PC-9 (cell line): ENCODE measurements around the gene YAP1. TPM values are rescaled to one million over a fixed set of nuclear protein-coding genes. Genes with fewer than 3 reads are reported as not detected.

Experiments used
- BruUV-seq: library from RNA; stranded (reverse); fragments of 400-500 nt; replicated peaks from 2 replicates; lab custom pipeline; 2021; lab: Mats Ljungman, UMichigan
- CTCF ChIA-PET: fragments of 300-600 bp; sonication (Branson Sonifier 250); formaldehyde crosslinking; loops from one replicate; lab custom pipeline; 2022; ENCODE audit warnings: antibody characterized with exemption; lab: Charles Lee
- POLR2A ChIA-PET: fragments of 300-600 bp; sonication (Branson Sonifier 250); formaldehyde crosslinking; loops from one replicate; lab custom pipeline; 2022; ENCODE audit warnings: antibody characterized with exemption; ENCODE audit not compliant: unreplicated experiment; lab: Charles Lee
- DNase-seq, 2 experiments: peaks; one replicate each; pipeline versions ENCODE4 v3.0.0 to v3.0.0-alpha.2; 2015 to 2022; ENCODE audit warnings: mixed read lengths in 1 of 2
- H2AFZ ChIP-seq: fragments of 200-600 bp; sonication (generic); 2 replicates; pipeline ENCODE4 v1.8.1; 2017; ENCODE audit warnings: antibody characterized with exemption
- H3F3A ChIP-seq: fragments of 200-600 bp; sonication (generic); 2 replicates; pipeline ENCODE4 v1.8.1; 2017; ENCODE audit warnings: antibody characterized with exemption, mild to moderate bottlenecking, low read depth; ENCODE audit not compliant: insufficient read depth
- H3K27ac ChIP-seq: fragments of 200-600 bp; sonication (generic); 2 replicates; pipeline ENCODE4 v1.6.1; 2016; ENCODE audit warnings: mixed run types
- H3K27me3 ChIP-seq: fragments of 200-600 bp; sonication (generic); 2 replicates; pipeline ENCODE4 v1.6.1; 2016; ENCODE audit warnings: low read depth, mixed run types; ENCODE audit not compliant: insufficient read depth
- H3K36me3 ChIP-seq: fragments of 200-600 bp; sonication (generic); 2 replicates; pipeline ENCODE4 v1.6.1; 2016; ENCODE audit warnings: low read depth, mixed run types
- H3K4me1 ChIP-seq: fragments of 200-600 bp; sonication (generic); replicated peaks from 2 replicates; pipeline ENCODE4 v1.6.1; 2016; ENCODE audit warnings: mixed run types; ENCODE audit not compliant: insufficient read depth
- H3K4me2 ChIP-seq: fragments of 200-600 bp; sonication (generic); 2 replicates; pipeline ENCODE4 v1.6.1; 2017; ENCODE audit warnings: mixed run types
- H3K4me3 ChIP-seq: fragments of 200-600 bp; sonication (generic); 2 replicates; pipeline ENCODE4 v1.6.1; 2016; ENCODE audit warnings: mixed run types
- H3K79me2 ChIP-seq: fragments of 200-600 bp; sonication (generic); 2 replicates; pipeline ENCODE4 v1.6.1; 2017; ENCODE audit warnings: low read depth, mixed run types
- H3K9me2 ChIP-seq: fragments of 200-600 bp; sonication (generic); 2 replicates; pipeline ENCODE4 v1.8.1; 2017; ENCODE audit warnings: mild to moderate bottlenecking; ENCODE audit not compliant: insufficient read depth
- H3K9me3 ChIP-seq: fragments of 200-600 bp; sonication (generic); 2 replicates; pipeline ENCODE4 v1.8.1; 2016; ENCODE audit warnings: low read depth; ENCODE audit not compliant: insufficient read depth
- H4K20me1 ChIP-seq: fragments of 200-600 bp; sonication (generic); 2 replicates; pipeline ENCODE4 v1.8.1; 2017; ENCODE audit not compliant: insufficient read depth
- EZH2 ChIP-seq: fragments of 200-600 bp; sonication (generic); IDR thresholded peaks from 2 replicates; pipeline ENCODE4 v1.8.0; 2017; ENCODE audit warnings: antibody characterized with exemption, low read depth
- intact Hi-C: fragments of 100-400 bp; cut with micrococcal nuclease; formaldehyde crosslinking; loops from one replicate; pipeline ENCODE4 v1.10.0; 2022; ENCODE audit not compliant: unreplicated experiment
- total RNA-seq: library from RNA; stranded (reverse); gene quantifications from 2 replicates; pipeline ENCODE4 v1.2.3, GENCODE V29; 2021
- TF ChIP-seq, protein P1 (sequence below): fragments of 200-600 bp; sonication (generic); conservative IDR thresholded peaks from 2 replicates; pipeline ENCODE4 v1.6.1; 2017; ENCODE audit warnings: mixed run types, antibody characterized with exemption, mild to moderate bottlenecking, moderate library complexity

The YAP1 gene
- total RNA-seq, 1 experiment from 2014 or later = 111 TPM

DNA sequence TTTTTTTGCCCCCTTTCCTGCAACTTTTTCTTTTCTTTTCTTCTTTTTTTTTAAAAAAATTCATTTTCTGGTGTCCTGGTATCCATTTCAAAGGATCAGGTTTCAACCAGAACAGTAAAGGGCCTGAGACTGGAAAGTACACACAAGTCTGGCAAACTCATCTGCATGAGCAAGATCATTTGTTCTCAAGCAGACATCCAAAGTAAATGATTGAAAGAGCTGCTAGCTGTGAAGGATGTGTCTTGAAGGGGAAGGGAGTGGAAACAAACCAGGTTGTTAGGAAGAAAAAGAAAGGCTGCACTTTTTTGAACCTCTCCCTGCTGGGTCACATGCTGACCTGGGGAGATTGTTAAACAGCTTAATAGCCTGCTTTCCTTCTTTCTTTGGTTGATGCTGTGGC is 5.3 kb downstream of the YAP1 start:
- Histone ChIP-seq H3K4me1 (peaks cover 78% of the 10 kb centered on the region), H3K9me3 (no peaks in the 10 kb centered on the region), H3K36me3 (peaks cover 42% of the 10 kb centered on the region), H3K79me2 (peaks cover 96% of the 10 kb centered on the region), H3K27me3 (no peaks in the 10 kb centered on the region), H2AFZ (no peak overlapping the region), H3K27ac (peak overlapping the region; percentile 30), H3K9me2 (no peaks in the 10 kb centered on the region), H4K20me1 (peaks cover 3% of the 10 kb centered on the region), H3K4me3 (no peak overlapping the region; the same call in 1 of the 2 replicates), H3F3A (peaks cover 69% of the 10 kb centered on the region), H3K4me2 (peak overlapping the region; percentile 99; the same call in 1 of the 2 replicates)
- no TSS peak for BruUV-seq
- CTCF ChIA-PET = no interaction called here
- TF ChIP-seq, protein P1, sequence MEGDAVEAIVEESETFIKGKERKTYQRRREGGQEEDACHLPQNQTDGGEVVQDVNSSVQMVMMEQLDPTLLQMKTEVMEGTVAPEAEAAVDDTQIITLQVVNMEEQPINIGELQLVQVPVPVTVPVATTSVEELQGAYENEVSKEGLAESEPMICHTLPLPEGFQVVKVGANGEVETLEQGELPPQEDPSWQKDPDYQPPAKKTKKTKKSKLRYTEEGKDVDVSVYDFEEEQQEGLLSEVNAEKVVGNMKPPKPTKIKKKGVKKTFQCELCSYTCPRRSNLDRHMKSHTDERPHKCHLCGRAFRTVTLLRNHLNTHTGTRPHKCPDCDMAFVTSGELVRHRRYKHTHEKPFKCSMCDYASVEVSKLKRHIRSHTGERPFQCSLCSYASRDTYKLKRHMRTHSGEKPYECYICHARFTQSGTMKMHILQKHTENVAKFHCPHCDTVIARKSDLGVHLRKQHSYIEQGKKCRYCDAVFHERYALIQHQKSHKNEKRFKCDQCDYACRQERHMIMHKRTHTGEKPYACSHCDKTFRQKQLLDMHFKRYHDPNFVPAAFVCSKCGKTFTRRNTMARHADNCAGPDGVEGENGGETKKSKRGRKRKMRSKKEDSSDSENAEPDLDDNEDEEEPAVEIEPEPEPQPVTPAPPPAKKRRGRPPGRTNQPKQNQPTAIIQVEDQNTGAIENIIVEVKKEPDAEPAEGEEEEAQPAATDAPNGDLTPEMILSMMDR = no peak
- POLR2A ChIA-PET = interaction anchor here (0.7 kb wide), 1 partner anchor 169 kb away, joined by 3 read pairs; no protein-coding TSS in a partner anchor
- DNase-seq = no peak
- intact Hi-C loops = no loop called here

DNA sequence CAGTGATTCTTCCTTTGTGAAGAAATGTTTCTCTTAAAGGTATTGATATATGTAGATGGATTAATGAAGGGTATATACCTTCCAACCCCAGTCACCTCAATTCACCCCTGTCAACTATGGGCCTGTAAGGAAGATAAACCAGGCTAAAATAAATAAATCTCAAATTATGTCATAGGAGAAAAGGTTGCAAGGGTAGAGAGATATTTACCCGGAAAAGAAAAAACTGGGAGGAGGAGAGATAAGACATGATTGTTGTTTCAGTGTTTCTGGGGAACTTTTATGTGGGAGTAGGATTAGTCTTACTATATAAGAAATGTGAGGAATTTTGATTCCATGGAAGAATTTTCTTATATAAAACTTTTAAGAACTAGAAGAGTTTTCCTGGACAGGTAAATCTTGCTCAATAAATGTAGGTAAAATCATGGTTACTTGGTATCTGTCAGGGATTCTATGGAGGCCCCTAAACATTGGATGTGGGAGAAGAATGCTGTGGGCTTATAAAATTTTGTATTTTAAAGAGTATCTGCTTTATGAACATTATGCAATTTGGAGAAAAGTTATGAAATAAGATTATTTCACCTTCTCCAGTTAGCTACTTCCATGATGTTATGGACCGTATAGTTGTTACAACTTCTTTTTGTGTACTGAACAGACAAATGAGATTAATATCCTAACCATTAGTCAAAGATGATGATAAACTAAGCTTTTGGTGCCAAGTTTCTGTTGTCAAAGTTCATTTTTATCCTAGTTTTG is 6.4 kb downstream of the YAP1 start:
- peak overlapping the region; percentile 99 for H3K4me2 ChIP-seq
- no TSS peak for BruUV-seq
- intact Hi-C loops = no loop called here

DNA sequence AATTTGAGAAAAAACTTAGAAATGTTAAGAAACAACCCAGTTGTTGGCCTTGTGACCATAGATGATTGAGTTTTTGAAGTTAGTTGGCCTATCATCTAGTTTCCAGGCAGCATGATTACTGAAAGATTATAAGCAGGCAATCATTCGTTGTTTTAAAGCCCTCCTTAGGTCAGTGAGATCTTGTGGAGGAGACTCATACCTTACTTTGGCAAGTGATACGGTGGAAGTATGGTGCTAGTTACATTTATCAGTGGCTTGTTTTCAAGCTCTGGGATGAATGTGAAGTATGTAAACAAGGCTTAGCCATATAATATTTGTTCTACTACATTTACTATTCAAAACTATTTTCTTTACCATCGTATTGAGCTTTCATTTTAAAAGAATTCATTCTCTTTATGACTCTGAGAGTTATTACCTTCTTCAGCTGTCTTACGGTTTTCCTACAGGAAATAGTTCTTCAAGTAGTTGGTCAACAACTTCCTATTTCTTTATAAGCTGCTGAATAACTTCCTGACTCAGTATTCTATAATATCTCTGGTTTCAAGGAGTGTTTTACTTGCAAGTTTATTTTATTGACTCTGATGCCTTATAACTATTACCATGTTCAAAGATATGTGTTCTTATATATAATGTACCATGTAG is 7.3 kb downstream of the YAP1 start:
- no peak overlapping the region for H2AFZ ChIP-seq
- H3F3A ChIP-seq = peaks cover 58% of the 10 kb centered on the region
- peaks cover 97% of the 10 kb centered on the region for H3K4me1 ChIP-seq
- TF ChIP-seq, protein P1 = no peak
- no peak for TF ChIP-seq EZH2
- H3K36me3 ChIP-seq = peaks cover 42% of the 10 kb centered on the region
- no peak for DNase-seq
- peak overlapping the region; percentile 72 for H3K4me2 ChIP-seq
- H3K27me3 ChIP-seq = no peaks in the 10 kb centered on the region
- ChIA-PET POLR2A (no interaction called here), CTCF (no interaction called here)
- no TSS peak for BruUV-seq
- no peaks in the 10 kb centered on the region for H3K9me2 ChIP-seq
- peak overlapping the region; percentile 30 for H3K27ac ChIP-seq
- H3K79me2 ChIP-seq = peaks cover 100% of the 10 kb centered on the region
- intact Hi-C loops = no loop called here
- H3K4me3 ChIP-seq = no peak overlapping the region
- peaks cover 11% of the 10 kb centered on the region for H4K20me1 ChIP-seq
- no peaks in the 10 kb centered on the region for H3K9me3 ChIP-seq

More for the DNA sequence above, 6.4 kb downstream of the YAP1 start:
- no peak overlapping the region for H2AFZ ChIP-seq
- ChIA-PET CTCF (no interaction called here), POLR2A (interaction anchor here (0.6 kb wide), 1 partner anchor 106 kb away, joined by 5 read pairs; no protein-coding TSS in a partner anchor)
- peaks cover 67% of the 10 kb centered on the region for H3F3A ChIP-seq
- H3K79me2 ChIP-seq = peaks cover 100% of the 10 kb centered on the region
- no peak for DNase-seq
- H3K27ac ChIP-seq = peak overlapping the region; percentile 30; the same call in 1 of the 2 replicates
- H3K4me3 ChIP-seq = no peak overlapping the region; the same call in 1 of the 2 replicates
- peaks cover 11% of the 10 kb centered on the region for H4K20me1 ChIP-seq
- peaks cover 42% of the 10 kb centered on the region for H3K36me3 ChIP-seq
- TF ChIP-seq EZH2 = no peak
- TF ChIP-seq, protein P1 = no peak
- H3K9me2 ChIP-seq = no peaks in the 10 kb centered on the region
- no peaks in the 10 kb centered on the region for H3K27me3 ChIP-seq
- H3K9me3 ChIP-seq = no peaks in the 10 kb centered on the region
- peaks cover 89% of the 10 kb centered on the region for H3K4me1 ChIP-seq
